LNCAP (cell line): ENCODE measurements around the gene LOXL3.
A peak's percentile ranks its signal among the peaks of the same experiment; 100 is the strongest.

Experiments
- TF ChIP-seq, protein P1 (sequence below): fragments of 450-650 bp; IDR thresholded peaks from 2 replicates; pipeline ENCODE4 v1.5.1; 2017; ENCODE audit warnings: mild to moderate bottlenecking

LOXL3 gene

DNA sequence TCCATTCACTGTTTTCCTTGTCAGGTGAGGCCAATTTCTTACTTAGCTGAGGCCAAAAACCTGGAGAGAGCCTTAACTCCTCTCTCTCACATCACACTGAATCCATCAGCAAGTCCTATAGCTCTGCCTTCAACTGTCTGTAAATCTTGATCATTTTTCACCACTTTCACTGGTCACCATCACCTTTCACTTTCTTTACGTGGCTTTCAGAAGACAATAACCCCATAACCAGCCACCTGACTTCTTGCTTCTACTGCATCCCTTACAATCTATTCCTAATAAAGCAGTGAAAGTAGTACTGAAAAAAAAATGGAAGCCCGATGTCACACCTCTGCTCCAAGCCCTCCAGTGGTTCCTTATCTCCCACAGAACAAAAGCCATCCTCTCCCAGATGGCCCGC, 7.7 kb downstream of the LOXL3 start:
- TF ChIP-seq, protein P1, sequence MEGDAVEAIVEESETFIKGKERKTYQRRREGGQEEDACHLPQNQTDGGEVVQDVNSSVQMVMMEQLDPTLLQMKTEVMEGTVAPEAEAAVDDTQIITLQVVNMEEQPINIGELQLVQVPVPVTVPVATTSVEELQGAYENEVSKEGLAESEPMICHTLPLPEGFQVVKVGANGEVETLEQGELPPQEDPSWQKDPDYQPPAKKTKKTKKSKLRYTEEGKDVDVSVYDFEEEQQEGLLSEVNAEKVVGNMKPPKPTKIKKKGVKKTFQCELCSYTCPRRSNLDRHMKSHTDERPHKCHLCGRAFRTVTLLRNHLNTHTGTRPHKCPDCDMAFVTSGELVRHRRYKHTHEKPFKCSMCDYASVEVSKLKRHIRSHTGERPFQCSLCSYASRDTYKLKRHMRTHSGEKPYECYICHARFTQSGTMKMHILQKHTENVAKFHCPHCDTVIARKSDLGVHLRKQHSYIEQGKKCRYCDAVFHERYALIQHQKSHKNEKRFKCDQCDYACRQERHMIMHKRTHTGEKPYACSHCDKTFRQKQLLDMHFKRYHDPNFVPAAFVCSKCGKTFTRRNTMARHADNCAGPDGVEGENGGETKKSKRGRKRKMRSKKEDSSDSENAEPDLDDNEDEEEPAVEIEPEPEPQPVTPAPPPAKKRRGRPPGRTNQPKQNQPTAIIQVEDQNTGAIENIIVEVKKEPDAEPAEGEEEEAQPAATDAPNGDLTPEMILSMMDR = no peak

DNA sequence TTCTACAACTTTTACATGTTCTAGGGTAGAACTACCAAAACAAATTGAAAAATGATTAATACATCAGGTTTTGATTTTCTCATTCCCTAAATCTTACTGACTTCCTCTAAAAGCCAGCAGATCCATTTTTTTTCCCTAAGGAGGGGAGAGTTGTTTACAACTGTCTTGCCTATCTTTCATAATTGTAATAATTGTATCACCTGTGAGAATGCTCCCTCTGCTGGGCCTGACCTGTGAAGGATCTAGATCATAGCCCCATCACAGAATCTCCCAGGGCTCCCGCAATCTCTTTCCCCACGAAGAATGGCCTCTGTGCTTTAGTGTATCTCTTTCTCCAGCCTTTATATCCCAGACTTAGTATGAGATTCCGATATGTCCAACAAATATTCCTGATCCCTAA, 9.1 kb downstream of the LOXL3 start:
- TF ChIP-seq, protein P1 = peak; percentile 18; the same call in 1 of the 2 replicates

GRCh38 chr2:74542978-74543377, 10.8 kb downstream of the LOXL3 start:
- TF ChIP-seq, protein P1 = no peak

DNA sequence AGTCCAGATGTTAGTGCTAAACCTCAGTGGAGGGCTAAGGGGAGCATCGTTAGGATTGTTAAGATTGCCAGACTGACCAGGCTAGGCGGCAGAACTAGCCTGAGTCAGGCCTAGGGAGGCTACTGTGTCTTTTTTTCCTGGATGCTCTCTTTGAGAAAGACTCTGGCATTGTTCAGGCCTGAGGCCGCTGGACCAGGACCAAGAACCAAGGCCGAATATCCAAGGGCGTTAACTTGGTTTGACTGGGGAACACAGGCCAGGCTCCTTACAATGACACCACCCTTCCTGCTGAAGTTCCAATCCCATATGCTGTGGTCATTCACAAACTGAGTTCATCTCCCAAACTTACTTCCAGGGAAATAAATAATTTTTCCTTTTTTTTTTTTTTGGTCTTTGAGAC, 13.5 kb downstream of the LOXL3 start:
- TF ChIP-seq, protein P1 = no peak

DNA sequence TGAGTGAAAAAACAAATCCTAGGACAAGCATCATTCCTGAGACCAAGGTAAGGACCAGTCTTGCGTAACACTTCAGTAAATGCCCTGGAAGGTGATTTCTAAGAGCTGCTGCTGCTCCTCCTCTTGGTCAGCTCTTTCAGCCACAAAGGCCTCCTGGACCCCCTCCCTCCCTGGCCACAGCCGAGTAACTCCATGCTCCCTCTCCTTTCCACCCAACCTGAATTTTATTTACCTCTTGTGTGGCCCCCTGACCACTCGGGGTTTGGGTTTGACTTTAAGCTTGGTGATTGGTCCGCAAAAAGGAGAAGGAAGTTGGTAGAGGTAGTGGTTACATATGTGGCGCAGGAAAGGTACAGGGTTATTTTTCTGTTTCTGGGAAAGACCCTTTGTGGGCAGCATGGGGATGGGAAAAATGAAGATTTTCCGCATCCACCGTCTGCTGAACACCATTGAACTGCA, 14.8 kb downstream of the LOXL3 start:
- TF ChIP-seq, protein P1 = no peak

- TF ChIP-seq, protein P1 = no peak
Measured at GRCh38 chr2:74537140-74537539, 16.6 kb downstream of the LOXL3 start.

GRCh38 chr2:74536166-74536950, 17.4 kb downstream of the LOXL3 start:
- TF ChIP-seq, protein P1 = no peak
